Endothelial cell of umbilical vein (primary cell): Measurements from ENCODE around the gene LMCD1.

ENCODE experiments used
- EZH2 ChIP-seq: IDR thresholded peaks from 2 replicates; pipeline ENCODE4 v1.6.1; 2012; ENCODE audit warnings: borderline replicate concordance, low read depth, mild to moderate bottlenecking, moderate library complexity, low read length, inconsistent platforms; ENCODE audit not compliant: severe bottlenecking
- FOS ChIP-seq: IDR thresholded peaks from 2 replicates; pipeline ENCODE4 v1.6.1; 2011; ENCODE audit warnings: mild to moderate bottlenecking, low read length, moderate library complexity, borderline replicate concordance; ENCODE audit not compliant: insufficient read depth
- POLR2A ChIP-seq: IDR thresholded peaks from 2 replicates; pipeline ENCODE4 v1.6.1; 2012; ENCODE audit warnings: low read depth, mild to moderate bottlenecking, control low read depth, low read length
- POLR2AphosphoS5 ChIP-seq: IDR thresholded peaks from 2 replicates; pipeline ENCODE4 v1.6.1; 2012; ENCODE audit warnings: low read depth, mild to moderate bottlenecking, control low read depth, low read length, moderate library complexity; ENCODE audit not compliant: insufficient read depth
- TF ChIP-seq, protein P1 (sequence below), 2 donors: IDR thresholded peaks; 1 replicate in 1 of 2; 2 replicates in 1 of 2; pipeline ENCODE4 v1.5.1; 2011; ENCODE audit warnings: low read length in 2 of 2, mild to moderate bottlenecking in 2 of 2, moderate library complexity in 2 of 2, control low read depth in 1 of 2, inconsistent platforms in 1 of 2, low read depth in 1 of 2; ENCODE audit not compliant: insufficient read depth in 1 of 2; ENCODE audit errors: extremely low read depth in 1 of 2
- TF ChIP-seq, protein P2 (sequence below): IDR thresholded peaks from 2 replicates; pipeline ENCODE4 v1.6.1; 2011; ENCODE audit not compliant: insufficient read depth, insufficient read length

DNA sequence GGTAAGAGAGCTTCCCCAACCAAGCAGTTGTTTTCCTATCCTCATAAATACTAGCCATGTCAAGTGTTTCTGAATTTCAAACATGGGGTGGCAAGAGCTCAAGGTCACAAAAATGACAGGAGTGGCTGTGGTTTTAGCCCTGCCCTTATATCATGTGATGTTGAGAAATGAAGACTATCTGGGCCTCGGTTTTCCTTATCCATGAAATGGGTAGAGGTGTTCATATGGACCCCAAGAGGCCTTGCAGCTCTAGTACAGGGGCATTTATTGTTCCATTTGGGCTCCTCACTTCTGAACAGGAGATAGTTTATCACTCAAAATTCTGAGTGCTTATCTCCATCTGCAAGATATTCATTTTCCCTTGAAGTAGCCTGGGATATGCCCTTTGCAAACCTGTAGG, 35.8 kb downstream of the LMCD1 start:
- TF ChIP-seq, protein P1, sequence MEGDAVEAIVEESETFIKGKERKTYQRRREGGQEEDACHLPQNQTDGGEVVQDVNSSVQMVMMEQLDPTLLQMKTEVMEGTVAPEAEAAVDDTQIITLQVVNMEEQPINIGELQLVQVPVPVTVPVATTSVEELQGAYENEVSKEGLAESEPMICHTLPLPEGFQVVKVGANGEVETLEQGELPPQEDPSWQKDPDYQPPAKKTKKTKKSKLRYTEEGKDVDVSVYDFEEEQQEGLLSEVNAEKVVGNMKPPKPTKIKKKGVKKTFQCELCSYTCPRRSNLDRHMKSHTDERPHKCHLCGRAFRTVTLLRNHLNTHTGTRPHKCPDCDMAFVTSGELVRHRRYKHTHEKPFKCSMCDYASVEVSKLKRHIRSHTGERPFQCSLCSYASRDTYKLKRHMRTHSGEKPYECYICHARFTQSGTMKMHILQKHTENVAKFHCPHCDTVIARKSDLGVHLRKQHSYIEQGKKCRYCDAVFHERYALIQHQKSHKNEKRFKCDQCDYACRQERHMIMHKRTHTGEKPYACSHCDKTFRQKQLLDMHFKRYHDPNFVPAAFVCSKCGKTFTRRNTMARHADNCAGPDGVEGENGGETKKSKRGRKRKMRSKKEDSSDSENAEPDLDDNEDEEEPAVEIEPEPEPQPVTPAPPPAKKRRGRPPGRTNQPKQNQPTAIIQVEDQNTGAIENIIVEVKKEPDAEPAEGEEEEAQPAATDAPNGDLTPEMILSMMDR (IDR thresholded peaks at IDR 0.05; ENCODE audit: extremely low read depth in 1 of 2, insufficient read depth in 1 of 2, low read depth in 1 of 2, low read length in 2 of 2) = no peak
- TF ChIP-seq POLR2AphosphoS5 = no peak
- no peak for TF ChIP-seq POLR2A
- no peak for TF ChIP-seq EZH2
- no peak for TF ChIP-seq FOS
- TF ChIP-seq, protein P2, sequence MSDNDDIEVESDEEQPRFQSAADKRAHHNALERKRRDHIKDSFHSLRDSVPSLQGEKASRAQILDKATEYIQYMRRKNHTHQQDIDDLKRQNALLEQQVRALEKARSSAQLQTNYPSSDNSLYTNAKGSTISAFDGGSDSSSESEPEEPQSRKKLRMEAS = no peak
